ENCODE results near the gene TENT4A. TPM values are rescaled to one million over a fixed set of nuclear protein-coding genes. Genes with fewer than 3 reads are reported as not detected.

Gene TENT4A
- total RNA-seq, 1 donor from 2014 or later: 39.4 TPM

- intact Hi-C loops (cut with micrococcal nuclease): no loop called here
- Mint-ChIP-seq H3K4me1 (ENCODE audit: low read depth) (peaks cover 50% of the 10 kb centered on the region), H3K9me3 (no peaks in the 10 kb centered on the region), H3K4me3 (ENCODE audit: low read depth) (peak overlapping the region; percentile 86), H3K27ac (peak overlapping the region; percentile 68), H3K27me3 (ENCODE audit: low read depth) (no peaks in the 10 kb centered on the region), H3K36me3 (ENCODE audit: low read depth) (peaks cover 41% of the 10 kb centered on the region)
- no peak for DNase-seq (ENCODE audit: low spot score)
Observed at GRCh38 chr5:6715271-6715670, 2.0 kb downstream of the TENT4A start.

DNA sequence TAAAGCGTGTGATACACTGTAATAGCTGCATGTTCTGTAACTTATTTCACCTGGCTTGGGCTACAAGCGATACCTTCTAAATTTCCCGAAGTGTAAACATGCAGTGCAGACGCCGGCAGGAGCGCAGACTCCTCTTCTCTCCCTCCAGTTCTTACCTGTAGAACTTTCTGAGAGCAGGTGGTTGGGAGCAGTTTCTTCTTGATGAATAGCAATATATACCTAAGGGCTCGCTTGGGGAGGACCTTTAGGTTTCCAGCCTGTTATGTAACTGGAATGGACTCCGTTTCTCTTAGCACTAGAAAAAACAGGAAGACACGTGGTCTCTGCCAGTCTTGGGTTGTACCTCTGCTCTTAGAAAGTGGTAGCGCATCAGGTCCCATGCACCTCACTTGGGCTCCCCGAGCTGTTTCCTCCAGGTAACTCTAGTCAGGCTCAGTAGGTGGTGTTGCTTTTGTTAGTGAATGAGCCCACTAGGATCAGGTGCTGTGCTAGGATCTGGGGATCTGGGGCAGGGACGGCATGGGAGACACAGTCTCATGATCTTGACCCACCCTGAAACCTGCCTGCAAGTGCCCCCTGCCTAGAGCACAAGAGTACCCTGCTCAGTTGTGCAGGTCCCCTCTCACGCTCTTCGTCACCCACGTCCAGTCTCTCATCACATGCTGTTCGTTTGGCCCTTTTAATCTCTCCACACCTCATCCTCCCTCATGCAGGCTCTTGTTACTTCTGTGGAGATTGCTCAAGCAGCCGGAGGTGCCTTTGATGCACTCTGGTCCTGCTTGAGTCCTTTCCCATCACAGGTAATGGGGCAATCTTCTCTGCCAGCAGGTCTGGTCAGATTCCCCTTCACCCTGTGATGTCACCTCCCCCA lies 2.8 kb downstream of the TENT4A start:
- peak overlapping the region; percentile 86 for H3K4me3 Mint-ChIP-seq (ENCODE audit: low read depth)
- no peaks in the 10 kb centered on the region for H3K9me3 Mint-ChIP-seq
- peaks cover 54% of the 10 kb centered on the region for H3K4me1 Mint-ChIP-seq (ENCODE audit: low read depth)
- no peaks in the 10 kb centered on the region for H3K27me3 Mint-ChIP-seq (ENCODE audit: low read depth)
- peaks cover 41% of the 10 kb centered on the region for H3K36me3 Mint-ChIP-seq (ENCODE audit: low read depth)
- intact Hi-C loops (cut with micrococcal nuclease): no loop called here
- no peak overlapping the region for H3K27ac Mint-ChIP-seq
- no peak for DNase-seq (ENCODE audit: low spot score)

- Mint-ChIP-seq H3K9me3 (no peaks in the 10 kb centered on the region), H3K27me3 (ENCODE audit: low read depth) (no peaks in the 10 kb centered on the region), H3K4me1 (ENCODE audit: low read depth) (peaks cover 58% of the 10 kb centered on the region), H3K4me3 (ENCODE audit: low read depth) (peak overlapping the region; percentile 86), H3K27ac (no peak overlapping the region), H3K36me3 (ENCODE audit: low read depth) (peaks cover 41% of the 10 kb centered on the region)
- DNase-seq (ENCODE audit: low spot score): no peak
- intact Hi-C loops (cut with micrococcal nuclease): no loop called here
Observed at GRCh38 chr5:6716629-6717149, 3.5 kb downstream of the TENT4A start.

DNA sequence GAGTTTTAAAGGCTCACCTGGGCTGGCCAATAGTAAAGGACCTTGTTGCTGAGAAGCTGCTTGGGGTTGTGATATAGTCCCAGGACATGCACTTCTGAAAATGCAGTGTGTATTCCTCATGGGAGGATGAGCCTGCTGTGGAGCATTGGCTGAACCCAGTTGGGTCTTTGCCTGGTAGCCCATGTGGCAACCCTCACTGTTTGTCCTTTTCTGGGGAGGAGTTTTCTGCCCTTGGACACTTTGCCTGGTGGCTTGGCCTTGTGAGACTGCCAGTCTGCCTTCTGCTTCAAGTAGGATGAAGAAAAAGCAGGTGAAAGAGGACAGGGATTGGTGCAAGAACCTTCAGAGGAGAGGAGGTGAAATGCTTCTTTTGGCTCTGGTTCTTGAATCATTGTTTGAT lies 4.0 kb downstream of the TENT4A start:
- no peak overlapping the region for H3K27ac Mint-ChIP-seq
- H3K4me1 Mint-ChIP-seq (ENCODE audit: low read depth): peaks cover 59% of the 10 kb centered on the region
- intact Hi-C loops (cut with micrococcal nuclease): no loop called here
- no peaks in the 10 kb centered on the region for H3K9me3 Mint-ChIP-seq
- no peaks in the 10 kb centered on the region for H3K27me3 Mint-ChIP-seq (ENCODE audit: low read depth)
- H3K36me3 Mint-ChIP-seq (ENCODE audit: low read depth): peaks cover 41% of the 10 kb centered on the region
- H3K4me3 Mint-ChIP-seq (ENCODE audit: low read depth): no peak overlapping the region
- no peak for DNase-seq (ENCODE audit: low spot score)

DNA sequence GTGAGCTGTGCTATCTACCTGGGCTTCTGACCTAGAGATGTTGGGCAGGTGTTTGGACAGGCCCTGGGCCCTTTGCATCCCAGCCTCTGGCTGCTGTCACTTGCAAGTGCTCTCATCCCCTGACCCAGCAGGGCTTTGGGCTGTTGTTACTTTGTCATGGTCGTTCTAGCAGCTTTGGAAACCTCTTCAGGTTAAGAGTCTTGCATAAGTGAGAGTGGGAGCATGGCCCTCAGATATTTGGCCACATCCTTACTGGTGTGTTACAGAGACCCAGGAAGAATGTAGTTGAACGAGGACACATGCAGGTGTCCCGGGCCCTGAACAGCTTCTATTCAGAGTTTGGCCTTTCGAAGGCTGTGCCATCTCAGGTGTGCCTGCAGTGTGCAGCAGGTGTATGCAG lies 4.5 kb downstream of the TENT4A start:
- DNase-seq (ENCODE audit: low spot score): no peak
- Mint-ChIP-seq H3K27me3 (ENCODE audit: low read depth) (no peaks in the 10 kb centered on the region), H3K36me3 (ENCODE audit: low read depth) (peaks cover 41% of the 10 kb centered on the region), H3K27ac (no peak overlapping the region), H3K9me3 (no peaks in the 10 kb centered on the region), H3K4me3 (ENCODE audit: low read depth) (no peak overlapping the region), H3K4me1 (ENCODE audit: low read depth) (peaks cover 63% of the 10 kb centered on the region)
- intact Hi-C loops (cut with micrococcal nuclease): no loop called here

- no peak overlapping the region for H3K4me3 Mint-ChIP-seq (ENCODE audit: low read depth)
- DNase-seq (ENCODE audit: low spot score): no peak
- peaks cover 41% of the 10 kb centered on the region for H3K36me3 Mint-ChIP-seq (ENCODE audit: low read depth)
- no peak overlapping the region for H3K27ac Mint-ChIP-seq
- no peaks in the 10 kb centered on the region for H3K9me3 Mint-ChIP-seq
- H3K27me3 Mint-ChIP-seq (ENCODE audit: low read depth): no peaks in the 10 kb centered on the region
- H3K4me1 Mint-ChIP-seq (ENCODE audit: low read depth): peaks cover 63% of the 10 kb centered on the region
- intact Hi-C loops (cut with micrococcal nuclease): no loop called here
Observed at GRCh38 chr5:6718161-6718681, 5.0 kb downstream of the TENT4A start.

DNA sequence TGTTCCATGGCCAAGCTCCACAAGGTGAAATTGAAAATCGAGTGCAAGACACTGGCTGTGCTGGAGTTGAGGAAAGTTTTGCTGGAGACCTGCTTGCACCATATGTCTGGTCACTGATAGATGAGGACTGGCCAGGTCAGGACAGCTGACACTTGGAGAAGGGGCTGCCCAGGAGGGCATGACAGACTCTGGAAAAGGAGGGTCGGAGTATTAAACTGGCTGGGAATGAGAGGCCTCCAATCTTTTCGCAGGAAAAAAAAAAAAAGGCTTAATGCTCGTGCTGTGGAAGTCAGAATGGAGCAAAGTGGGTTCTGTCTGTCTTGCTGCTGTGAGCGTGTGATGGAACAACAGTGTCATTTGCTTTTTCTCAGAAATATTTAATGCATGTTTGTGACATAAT lies 5.5 kb downstream of the TENT4A start:
- DNase-seq (ENCODE audit: low spot score): no peak
- H3K4me3 Mint-ChIP-seq (ENCODE audit: low read depth): no peak overlapping the region
- H3K9me3 Mint-ChIP-seq: no peaks in the 10 kb centered on the region
- intact Hi-C loops (cut with micrococcal nuclease): no loop called here
- H3K4me1 Mint-ChIP-seq (ENCODE audit: low read depth): peaks cover 68% of the 10 kb centered on the region
- H3K27me3 Mint-ChIP-seq (ENCODE audit: low read depth): no peaks in the 10 kb centered on the region
- H3K36me3 Mint-ChIP-seq (ENCODE audit: low read depth): peaks cover 46% of the 10 kb centered on the region
- peak overlapping the region; percentile 1 for H3K27ac Mint-ChIP-seq

DNA sequence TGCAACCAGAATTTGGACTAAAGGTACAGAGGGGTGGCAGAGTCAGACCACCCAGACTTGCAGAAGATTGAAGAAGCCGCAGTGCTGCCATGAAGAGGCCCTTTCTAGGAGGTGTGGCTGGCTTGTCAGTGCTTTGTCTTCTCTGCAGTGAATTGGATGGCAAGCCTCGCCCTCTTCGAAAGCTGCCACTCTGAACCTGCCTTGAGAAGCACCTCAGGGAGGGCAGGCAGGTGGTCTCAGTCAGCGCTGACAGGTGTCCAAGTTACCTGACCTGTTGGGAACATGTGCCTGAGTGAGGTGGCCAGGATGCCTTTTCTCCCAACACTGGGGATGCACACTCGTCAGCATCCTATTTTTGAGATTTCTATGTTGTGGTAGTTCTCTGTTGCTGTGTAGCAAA lies 6.2 kb downstream of the TENT4A start:
- peaks cover 75% of the 10 kb centered on the region for H3K4me1 Mint-ChIP-seq (ENCODE audit: low read depth)
- H3K27ac Mint-ChIP-seq: no peak overlapping the region
- no peaks in the 10 kb centered on the region for H3K27me3 Mint-ChIP-seq (ENCODE audit: low read depth)
- peaks cover 53% of the 10 kb centered on the region for H3K36me3 Mint-ChIP-seq (ENCODE audit: low read depth)
- DNase-seq (ENCODE audit: low spot score): no peak
- H3K4me3 Mint-ChIP-seq (ENCODE audit: low read depth): no peak overlapping the region
- intact Hi-C loops (cut with micrococcal nuclease): no loop called here
- H3K9me3 Mint-ChIP-seq: no peaks in the 10 kb centered on the region

DNA sequence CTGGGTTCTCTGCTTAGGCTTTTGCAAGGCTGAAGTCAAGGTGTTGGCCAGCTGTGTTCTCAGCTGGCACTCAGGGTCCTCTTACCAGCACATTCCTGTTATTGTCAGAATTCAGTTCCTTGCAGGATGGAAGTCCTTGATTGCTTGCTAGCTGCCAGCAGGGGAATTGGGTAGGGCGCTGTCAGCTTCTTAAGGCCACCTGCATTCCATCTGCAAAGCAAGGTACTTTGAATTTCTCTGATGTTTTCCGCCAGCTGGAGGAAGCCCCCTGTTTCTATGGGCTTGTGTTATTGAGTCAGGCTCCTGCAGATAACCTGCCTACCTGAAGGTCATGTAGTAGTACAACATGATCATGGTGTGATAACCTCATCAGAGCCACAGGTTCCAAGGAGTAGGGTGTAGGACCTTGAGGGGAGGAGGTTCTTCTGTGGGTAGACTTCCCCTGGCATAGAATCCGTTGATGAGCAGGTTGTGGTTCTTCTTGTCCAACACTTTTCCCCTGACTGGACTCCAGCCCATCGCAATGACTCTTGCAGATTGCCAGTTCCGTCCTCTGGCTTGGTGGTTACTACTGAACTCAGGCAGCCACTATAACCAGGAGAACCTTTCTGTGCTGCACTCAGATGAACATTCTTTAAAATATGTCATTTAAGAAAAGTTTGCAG lies 6.8 kb downstream of the TENT4A start:
- intact Hi-C loops (cut with micrococcal nuclease): no loop called here
- H3K36me3 Mint-ChIP-seq (ENCODE audit: low read depth): peaks cover 51% of the 10 kb centered on the region

GRCh38 chr5:6720561-6720921 lies 7.3 kb downstream of the TENT4A start:
- no peak for DNase-seq (ENCODE audit: low spot score)
- intact Hi-C loops (cut with micrococcal nuclease): no loop called here
- Mint-ChIP-seq H3K4me1 (ENCODE audit: low read depth) (peaks cover 75% of the 10 kb centered on the region), H3K9me3 (no peaks in the 10 kb centered on the region), H3K27me3 (ENCODE audit: low read depth) (no peaks in the 10 kb centered on the region), H3K36me3 (ENCODE audit: low read depth) (peaks cover 52% of the 10 kb centered on the region), H3K4me3 (ENCODE audit: low read depth) (no peak overlapping the region), H3K27ac (no peak overlapping the region)

More for the DNA sequence above, 6.8 kb downstream of the TENT4A start:
- H3K4me1 Mint-ChIP-seq (ENCODE audit: low read depth): peaks cover 77% of the 10 kb centered on the region
- no peaks in the 10 kb centered on the region for H3K27me3 Mint-ChIP-seq (ENCODE audit: low read depth)
- DNase-seq (ENCODE audit: low spot score): no peak
- H3K4me3 Mint-ChIP-seq (ENCODE audit: low read depth): no peak overlapping the region
- no peaks in the 10 kb centered on the region for H3K9me3 Mint-ChIP-seq
- H3K27ac Mint-ChIP-seq: no peak overlapping the region

DNA sequence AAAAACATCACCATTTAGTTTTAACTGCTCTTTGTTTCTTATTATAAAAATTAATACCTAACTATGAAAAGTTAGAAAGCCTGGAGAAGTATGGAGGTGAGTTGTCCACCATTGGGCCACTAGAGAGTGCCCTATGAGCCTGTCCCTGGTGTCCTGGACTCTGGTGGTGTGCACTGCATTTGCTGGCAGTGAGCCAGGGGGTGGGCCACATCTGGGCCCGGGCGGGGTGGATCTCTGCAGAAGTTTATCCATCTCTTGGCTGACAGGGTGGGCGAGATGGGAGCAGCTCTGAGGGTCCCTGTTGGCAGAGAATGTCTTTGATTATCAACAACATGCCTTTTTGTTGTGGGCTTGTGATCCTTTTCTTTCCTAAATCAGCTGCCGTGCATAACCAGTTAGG lies 8.2 kb downstream of the TENT4A start:
- Mint-ChIP-seq H3K36me3 (ENCODE audit: low read depth) (peaks cover 52% of the 10 kb centered on the region), H3K9me3 (no peaks in the 10 kb centered on the region), H3K27me3 (ENCODE audit: low read depth) (no peaks in the 10 kb centered on the region), H3K4me1 (ENCODE audit: low read depth) (peaks cover 68% of the 10 kb centered on the region), H3K27ac (no peak overlapping the region), H3K4me3 (ENCODE audit: low read depth) (no peak overlapping the region)
- DNase-seq (ENCODE audit: low spot score): no peak
- intact Hi-C loops (cut with micrococcal nuclease): no loop called here

- H3K4me3 Mint-ChIP-seq (ENCODE audit: low read depth): peak overlapping the region; percentile 27
- peaks cover 67% of the 10 kb centered on the region for H3K4me1 Mint-ChIP-seq (ENCODE audit: low read depth)
- H3K27ac Mint-ChIP-seq: peak overlapping the region; percentile 51
- H3K27me3 Mint-ChIP-seq (ENCODE audit: low read depth): no peaks in the 10 kb centered on the region
- no peaks in the 10 kb centered on the region for H3K9me3 Mint-ChIP-seq
- DNase-seq (ENCODE audit: low spot score): no peak
- intact Hi-C loops (cut with micrococcal nuclease): no loop called here
- H3K36me3 Mint-ChIP-seq (ENCODE audit: low read depth): peaks cover 53% of the 10 kb centered on the region
Observed at GRCh38 chr5:6722015-6722414, 8.8 kb downstream of the TENT4A start.

Measured in activated T-helper 2 cell treated with anti-CD3 and anti-CD28 coated beads, Interferon-gamma antibody, Interleukin-2, Interleukin-4, amounts not matched to agents 10 μg/mL and 5 μg/mL and 100 μg/mL, durations not matched to agents 14 hours and 24 hours and 36 hours (primary cell).